Activated T-helper 9 cell treated with anti-CD3 and anti-CD28 coated beads, Interleukin-2, amount 50 U/mL, for 16 hours (primary cell): Measurements from ENCODE around the gene ALG14.
"Not testable (repeated sequence)": the region's sequence is repeated elsewhere in the genome, so short reads cannot be mapped to it uniquely, and the experiment has no call there.

Experiments used
- DNase-seq: peaks from one replicate; pipeline ENCODE4 v3.0.0-alpha.2; 2020; ENCODE audit warnings: low read depth

The ALG14 gene

GRCh38 chr1:95041491-95042165 lies 31.1 kb downstream of the ALG14 start:
- no peak for DNase-seq

DNA sequence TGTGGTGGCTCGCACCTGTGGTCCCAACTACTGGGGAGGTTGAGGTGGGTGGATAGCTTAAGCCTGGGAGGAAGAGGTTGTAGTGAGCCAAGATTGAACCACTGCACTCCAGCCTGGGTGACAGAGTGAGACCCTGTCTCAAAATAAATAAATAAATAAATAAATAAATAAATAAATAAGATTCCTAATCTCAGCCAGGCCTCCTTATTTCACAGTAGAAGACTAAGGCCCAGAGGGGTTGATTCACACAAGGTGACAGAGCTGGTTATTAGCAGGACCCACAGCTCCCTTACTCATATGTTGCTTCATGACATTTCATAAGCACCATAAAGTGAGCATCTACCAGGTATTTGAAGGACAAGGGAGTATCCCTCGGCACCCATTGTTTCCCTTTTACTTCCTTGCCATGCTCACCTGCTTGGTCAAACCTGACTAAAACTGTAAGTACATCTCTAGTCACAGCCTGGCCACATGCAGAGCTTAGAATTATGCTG lies 32.7 kb downstream of the ALG14 start:
- no peak for DNase-seq

GRCh38 chr1:95039360-95040031 lies 33.3 kb downstream of the ALG14 start:
- no peak for DNase-seq

GRCh38 chr1:95035536-95035935 lies 37.2 kb downstream of the ALG14 start:
- DNase-seq, result no peak

DNA sequence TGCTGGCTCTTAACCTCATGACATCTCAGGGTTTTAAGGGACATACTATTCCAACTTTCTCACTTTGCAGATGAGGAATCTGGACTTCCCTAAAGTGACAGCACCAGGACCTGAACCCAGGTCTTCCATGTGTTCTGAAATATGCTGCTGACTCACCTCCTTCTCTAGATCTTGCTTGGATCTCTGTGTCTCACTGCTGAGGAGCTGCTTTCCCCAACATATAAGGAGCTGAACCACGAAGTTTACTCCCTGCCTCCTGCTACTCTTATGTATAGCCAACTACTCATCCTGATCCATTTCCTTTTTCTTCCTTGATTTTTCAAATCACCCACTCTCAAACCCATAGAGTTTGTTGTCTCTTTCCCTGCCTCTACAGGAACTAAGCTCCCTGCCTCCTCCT lies 38.2 kb downstream of the ALG14 start:
- no peak for DNase-seq

DNA sequence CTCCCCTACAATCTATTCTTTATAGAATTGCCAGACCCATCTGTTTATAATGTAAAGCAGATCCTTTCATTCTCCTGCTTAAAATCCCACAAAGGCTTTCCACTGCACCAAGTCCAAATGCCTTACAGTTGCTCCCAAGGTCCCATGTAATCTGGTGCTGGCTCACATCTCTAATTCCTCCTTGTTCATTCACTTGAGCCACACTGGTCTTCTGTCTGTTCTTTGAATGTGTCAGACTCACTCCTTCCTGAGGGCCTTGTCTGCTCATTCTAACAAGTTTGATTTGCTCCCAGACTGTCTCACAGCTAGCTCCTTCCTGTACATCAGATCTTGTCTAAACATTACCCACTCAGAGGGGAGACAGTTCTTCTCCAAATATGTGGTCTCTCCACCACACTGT lies 38.9 kb downstream of the ALG14 start:
- DNase-seq, result no peak

GRCh38 chr1:95029532-95029931 lies 43.2 kb downstream of the ALG14 start:
- no peak for DNase-seq

DNA sequence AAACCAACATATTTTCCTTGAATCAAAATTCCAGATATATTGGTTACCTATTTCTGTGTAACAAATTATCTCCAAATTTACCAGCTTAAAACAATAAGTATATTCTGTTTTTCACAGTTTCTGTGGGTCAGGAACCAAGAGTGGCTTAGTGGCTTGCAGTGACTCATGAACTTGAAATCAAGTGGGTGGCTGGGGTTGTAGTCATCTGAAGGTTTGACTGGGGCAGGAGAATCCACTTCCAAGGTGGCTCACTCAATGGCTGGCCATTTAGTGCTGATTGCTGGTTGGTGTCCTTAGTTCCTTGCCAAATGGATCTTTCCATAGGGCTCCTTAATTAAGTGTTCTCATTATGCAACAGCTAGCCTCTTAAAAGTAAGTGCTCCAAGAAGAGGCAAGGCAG lies 43.8 kb downstream of the ALG14 start:
- DNase-seq, result no peak

DNA sequence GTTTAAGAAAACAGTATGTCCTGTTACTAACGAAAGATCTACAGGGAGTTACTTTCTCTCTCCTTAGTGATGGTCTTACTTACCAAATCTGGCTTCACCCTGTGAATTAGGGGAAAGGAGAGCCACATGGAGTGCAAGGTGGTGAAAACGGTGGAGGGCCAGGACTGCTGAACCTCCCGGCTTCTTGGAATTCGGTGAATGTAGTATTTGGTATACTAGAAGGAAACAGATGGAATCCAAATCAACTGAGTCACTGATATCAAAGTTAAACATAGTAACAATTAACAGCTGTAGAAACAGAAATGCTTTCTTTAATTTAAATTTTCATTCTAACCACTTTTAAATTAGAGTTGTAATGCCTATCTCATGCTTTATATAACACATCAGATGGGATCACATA lies 45.7 kb downstream of the ALG14 start:
- DNase-seq, result no peak

GRCh38 chr1:95023399-95024043 lies 49.2 kb downstream of the ALG14 start:
- DNase-seq, result no peak

GRCh38 chr1:95022644-95022926 lies 50.2 kb downstream of the ALG14 start:
- DNase-seq, result no peak

DNA sequence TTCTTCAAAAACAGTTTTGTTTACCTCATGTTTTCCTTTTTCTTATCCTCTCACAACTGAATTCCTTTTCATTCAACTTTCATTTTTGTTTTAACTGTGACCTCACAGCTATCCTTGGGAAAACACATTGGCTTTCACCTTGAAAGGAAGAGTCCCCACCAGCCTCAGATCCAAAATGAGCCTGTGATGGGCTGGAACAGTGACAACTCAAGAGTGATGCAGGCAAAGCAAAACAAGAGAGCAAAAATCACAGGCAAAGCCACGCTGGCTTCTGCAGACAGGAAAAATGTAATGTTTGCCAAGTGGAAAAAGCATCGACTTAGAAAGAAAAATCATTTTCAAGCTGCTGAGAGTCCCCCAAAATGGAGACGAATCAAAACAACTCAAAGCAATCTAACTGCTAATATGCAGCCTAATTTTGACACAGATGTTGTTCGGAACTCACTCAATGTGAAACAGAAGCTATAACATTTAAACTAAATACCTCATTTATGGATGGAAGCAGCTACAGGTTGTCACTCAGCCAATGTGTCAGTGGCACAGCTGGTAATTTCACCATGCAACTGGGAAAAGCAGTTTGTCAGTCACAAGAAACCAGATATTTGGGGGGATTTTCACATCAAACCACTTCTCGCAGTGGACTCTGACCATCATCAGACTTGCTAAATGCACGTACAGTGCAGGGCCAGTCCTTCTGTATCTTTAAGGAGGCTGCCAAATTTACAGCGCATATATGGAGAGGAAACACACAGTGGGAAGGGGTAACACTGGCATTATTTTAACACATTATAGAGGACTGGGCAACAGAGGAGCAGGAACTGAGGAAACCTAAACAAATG lies 50.7 kb downstream of the ALG14 start:
- DNase-seq, result no peak

DNA sequence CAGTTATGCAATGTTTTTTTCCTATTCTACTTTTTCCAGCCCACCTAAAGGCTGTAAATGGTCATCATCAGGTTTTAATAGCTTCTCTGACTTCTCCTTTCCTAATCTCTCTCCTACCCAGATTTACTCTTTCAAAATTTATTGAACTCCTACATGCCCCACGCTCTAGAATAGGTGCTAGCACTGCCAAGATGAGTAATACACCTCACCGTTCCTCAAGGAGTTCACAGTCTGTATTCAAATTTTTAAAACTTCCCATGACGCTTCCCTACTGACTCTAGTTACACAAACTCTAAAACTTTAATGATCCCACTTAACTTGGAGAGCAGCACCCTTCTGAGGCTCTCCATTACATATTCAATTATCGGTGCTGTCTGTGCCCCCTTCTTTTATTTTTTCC lies 51.6 kb downstream of the ALG14 start:
- DNase-seq, result no peak

DNA sequence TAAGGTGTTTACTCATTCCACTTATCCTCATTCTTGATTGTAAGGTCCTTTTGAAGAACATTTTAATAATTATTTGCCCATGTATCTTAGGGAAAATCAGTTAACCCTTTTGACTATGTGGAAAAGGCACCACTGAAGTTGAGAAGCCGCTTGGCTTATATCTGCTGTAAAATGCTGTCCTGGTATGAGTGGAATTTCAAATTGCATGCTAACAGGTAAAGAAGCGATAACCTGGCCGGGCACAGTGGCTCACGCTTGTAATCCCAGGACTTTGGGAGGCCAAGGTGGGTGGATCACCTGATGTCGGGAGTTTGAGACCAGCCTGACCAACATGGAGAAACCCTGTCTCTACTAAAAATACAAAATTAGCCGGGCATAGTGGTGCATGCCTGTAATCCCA lies 53.3 kb downstream of the ALG14 start:
- DNase-seq, result not testable (repeated sequence)

GRCh38 chr1:95018602-95019369 lies 54.0 kb downstream of the ALG14 start:
- no peak for DNase-seq

DNA sequence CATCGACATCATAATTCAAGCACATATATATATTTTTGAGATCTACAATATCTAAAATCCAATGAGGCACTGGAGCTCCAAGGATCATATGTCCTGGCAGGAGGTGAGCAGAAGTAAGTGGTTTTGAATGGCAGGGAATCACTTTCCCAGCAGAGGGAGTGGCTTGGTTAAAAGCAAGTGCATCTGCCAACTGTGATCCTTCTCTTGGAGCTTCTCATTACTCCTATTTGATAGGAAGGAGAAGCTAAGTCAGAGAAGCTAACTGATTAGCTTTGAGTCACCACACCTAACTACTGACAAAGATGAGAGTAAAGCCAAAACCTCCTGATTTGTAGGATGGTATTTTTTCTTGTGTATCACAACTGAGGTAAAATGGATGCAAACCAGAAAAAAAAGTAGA lies 55.0 kb downstream of the ALG14 start:
- no peak for DNase-seq

DNA sequence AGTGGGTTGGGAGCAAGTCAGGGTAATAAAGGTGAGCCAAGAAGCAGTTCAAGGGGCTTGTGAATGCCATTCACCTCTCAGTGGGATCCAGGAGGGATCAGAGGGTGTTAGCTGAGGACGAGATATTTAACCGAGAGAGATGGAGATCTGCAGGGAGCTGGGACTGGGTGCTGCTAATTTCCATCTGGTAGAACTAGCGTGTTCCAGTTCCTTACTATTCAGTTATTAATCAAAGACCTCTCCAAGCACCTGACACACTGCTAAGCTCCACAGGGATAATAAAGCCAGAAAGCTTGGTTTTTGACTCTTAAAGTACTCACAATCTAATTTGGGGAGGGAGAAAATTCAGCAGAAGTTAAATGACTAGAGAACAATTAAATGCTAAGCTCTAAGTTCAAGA lies 57.7 kb downstream of the ALG14 start:
- no peak for DNase-seq

- no peak for DNase-seq
Observed at GRCh38 chr1:95013950-95014574, 58.7 kb downstream of the ALG14 start.

- no peak for DNase-seq
Observed at GRCh38 chr1:95012389-95012788, 60.4 kb downstream of the ALG14 start.

- no peak for DNase-seq
Observed at GRCh38 chr1:95010158-95010557, 62.6 kb downstream of the ALG14 start.

- DNase-seq, result no peak
Observed at GRCh38 chr1:95007687-95008086, 65.1 kb downstream of the ALG14 start.
